Measurements from ENCODE around the gene CFAP20DC. TPM values are rescaled to one million over a fixed set of nuclear protein-coding genes. Genes with fewer than 3 reads are reported as not detected.

The CFAP20DC gene
- total RNA-seq, 1 donor: 7.3 TPM

DNA sequence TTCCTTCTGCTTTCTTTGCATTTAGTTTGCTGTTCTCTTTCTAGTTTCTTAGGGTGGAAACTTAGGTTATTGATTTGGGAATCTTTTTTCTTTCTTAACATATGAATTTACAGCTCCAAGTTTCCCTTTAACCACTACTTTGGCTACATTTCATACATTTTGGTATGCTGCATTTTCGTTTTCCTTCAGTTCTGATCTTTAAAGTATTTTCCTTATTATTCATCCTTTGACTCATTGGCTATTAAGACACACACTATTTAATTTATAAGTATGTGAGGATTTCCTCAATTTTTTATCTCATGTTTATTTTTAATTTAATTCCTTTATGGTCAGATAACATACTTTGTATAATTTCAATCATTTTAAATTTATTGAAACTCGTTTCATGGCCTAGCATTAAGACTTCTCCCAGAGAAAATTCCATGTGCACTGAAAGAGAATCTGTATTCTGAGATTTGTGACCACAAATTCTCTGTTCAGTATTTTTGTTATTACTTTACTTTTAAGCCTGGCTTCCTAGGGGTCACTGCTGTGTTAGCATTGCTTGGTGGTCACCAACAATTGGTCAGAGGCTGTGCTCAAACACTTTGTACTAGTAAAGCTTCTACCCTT is 87.7 kb downstream of the CFAP20DC start:
- no peak overlapping the region for H3K4me3 ChIP-seq (ENCODE audit: low read depth, low read length)
- TF ChIP-seq, protein P1, sequence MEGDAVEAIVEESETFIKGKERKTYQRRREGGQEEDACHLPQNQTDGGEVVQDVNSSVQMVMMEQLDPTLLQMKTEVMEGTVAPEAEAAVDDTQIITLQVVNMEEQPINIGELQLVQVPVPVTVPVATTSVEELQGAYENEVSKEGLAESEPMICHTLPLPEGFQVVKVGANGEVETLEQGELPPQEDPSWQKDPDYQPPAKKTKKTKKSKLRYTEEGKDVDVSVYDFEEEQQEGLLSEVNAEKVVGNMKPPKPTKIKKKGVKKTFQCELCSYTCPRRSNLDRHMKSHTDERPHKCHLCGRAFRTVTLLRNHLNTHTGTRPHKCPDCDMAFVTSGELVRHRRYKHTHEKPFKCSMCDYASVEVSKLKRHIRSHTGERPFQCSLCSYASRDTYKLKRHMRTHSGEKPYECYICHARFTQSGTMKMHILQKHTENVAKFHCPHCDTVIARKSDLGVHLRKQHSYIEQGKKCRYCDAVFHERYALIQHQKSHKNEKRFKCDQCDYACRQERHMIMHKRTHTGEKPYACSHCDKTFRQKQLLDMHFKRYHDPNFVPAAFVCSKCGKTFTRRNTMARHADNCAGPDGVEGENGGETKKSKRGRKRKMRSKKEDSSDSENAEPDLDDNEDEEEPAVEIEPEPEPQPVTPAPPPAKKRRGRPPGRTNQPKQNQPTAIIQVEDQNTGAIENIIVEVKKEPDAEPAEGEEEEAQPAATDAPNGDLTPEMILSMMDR (IDR thresholded peaks at IDR 0.05; ENCODE audit: insufficient read depth, low read length): no peak
- peak; percentile 53 for DNase-seq (ENCODE audit: low read depth)

DNA sequence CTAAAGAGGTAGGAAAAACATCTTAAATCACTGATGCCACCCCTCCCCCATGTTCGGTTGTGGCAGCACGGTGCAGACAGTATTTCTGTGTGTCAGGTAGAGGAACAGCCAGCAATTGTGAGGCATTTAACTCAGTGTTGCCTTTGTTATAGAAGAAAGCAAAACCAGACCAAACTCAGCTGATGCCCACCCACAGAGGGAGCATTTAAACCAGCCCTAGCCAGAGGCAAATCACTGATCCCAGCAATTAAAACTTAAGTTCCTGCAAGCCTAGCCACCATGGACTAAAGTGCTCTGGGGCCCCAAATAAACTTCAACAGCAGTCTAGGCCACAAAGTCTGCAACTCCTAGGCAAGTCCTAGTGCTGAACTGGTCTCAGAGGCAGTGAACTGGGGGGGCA is 94.5 kb downstream of the CFAP20DC start:
- H3K4me3 ChIP-seq (ENCODE audit: low read depth, low read length): no peak overlapping the region
- TF ChIP-seq, protein P1 (IDR thresholded peaks at IDR 0.05; ENCODE audit: insufficient read depth, low read length): no peak
- no peak for DNase-seq (ENCODE audit: low read depth)

DNA sequence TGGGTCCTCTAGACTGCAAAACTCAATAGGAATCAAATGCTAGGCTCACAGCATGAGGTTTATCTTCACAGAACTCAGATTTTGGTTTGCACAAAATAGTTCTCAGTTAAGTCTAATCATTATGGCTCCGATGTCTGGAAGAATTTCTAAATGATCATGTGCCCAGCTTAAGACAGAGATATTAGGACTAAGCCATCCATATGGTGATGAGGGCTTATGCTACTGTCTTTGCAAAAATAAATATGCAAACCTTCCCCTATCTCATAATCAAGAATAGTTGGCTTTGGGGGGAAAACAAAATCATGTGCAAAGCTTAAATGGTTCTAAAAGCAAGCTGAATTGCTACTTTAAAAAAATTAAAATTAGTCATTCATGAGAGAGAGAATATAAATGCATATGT is 96.5 kb downstream of the CFAP20DC start:
- no peak for DNase-seq (ENCODE audit: low read depth)
- TF ChIP-seq, protein P1 (IDR thresholded peaks at IDR 0.05; ENCODE audit: insufficient read depth, low read length): no peak
- no peak overlapping the region for H3K4me3 ChIP-seq (ENCODE audit: low read depth, low read length)

DNA sequence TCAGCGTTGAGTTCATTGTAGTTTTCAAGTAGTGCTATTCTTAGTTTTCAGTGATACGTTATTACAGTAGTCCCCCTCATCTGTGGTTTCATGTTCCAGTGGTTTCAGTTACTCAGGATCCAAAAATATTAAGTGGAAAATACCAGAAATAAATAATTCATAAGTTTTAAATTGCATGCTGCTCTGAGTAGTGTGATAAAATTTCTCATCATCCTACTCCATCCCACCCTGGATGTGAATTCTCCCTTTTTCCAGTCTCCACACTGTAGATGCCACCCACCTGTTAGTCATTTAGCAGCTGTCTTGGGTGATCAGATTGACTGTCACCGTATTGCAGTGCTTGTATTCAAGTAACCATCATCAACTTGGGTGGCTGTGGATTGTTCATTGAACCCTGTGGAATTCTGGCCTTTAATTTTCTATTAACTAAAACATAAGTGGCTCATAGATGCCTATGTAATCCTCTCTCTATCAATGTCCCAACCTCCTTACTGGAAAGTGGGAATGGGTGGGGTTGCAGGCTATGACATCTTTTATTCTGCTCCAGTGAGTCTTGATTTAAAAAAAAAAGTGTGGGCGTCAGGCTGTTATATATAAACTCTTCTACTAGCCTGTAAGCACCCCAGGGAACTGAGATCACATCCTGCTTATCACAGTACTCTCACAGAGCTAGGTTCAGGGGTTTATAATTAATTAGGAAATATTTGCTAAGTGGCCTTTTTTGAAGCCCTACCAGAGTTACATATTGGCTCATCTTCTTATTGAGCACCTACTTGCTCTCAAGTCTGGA is 97.5 kb downstream of the CFAP20DC start:
- peak; percentile 43 for DNase-seq (ENCODE audit: low read depth)
- H3K4me3 ChIP-seq (ENCODE audit: low read depth, low read length): no peak overlapping the region
- TF ChIP-seq, protein P1 (IDR thresholded peaks at IDR 0.05; ENCODE audit: insufficient read depth, low read length): no peak

DNA sequence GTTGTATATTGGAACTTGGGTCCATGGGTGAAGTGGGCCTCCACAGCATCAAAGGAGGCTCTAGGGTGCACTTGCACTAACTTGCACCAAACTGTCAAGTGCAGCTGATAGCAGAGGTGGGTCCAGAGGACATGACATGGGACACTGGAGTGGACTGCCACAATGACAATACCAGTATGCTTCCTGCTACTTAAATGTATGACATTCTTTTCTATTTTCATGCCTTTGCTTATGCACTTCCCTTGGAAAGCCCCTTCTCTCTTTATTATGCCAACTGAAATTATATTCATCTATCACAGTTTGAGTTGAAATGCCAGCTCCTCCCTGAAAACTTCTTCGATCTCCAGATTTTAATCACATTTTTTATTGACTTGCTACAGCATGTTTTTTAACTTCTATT is 101.8 kb downstream of the CFAP20DC start:
- TF ChIP-seq, protein P1 (IDR thresholded peaks at IDR 0.05; ENCODE audit: insufficient read depth, low read length): no peak
- DNase-seq (ENCODE audit: low read depth): no peak
- H3K4me3 ChIP-seq (ENCODE audit: low read depth, low read length): no peak overlapping the region

DNA sequence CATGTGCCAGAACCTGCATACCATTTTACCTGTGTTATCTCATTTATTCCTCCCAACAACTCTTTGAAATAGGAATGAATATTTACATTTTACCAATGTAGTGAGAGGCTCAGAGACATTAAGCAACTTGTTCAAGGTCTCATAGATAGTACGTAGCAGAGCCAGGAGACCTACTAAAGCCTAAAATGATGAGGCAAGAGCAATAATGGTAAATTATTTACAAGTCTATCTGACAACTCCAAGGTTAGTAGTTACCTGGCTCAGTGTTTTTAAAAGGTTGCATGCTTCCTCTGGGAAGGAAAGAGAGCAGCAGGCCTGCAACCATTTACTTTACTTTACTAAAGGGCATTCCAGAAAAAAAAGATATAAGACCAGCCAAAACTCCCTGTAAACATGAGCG is 103.0 kb downstream of the CFAP20DC start:
- TF ChIP-seq, protein P1 (IDR thresholded peaks at IDR 0.05; ENCODE audit: insufficient read depth, low read length): no peak
- H3K4me3 ChIP-seq (ENCODE audit: low read depth, low read length): no peak overlapping the region
- DNase-seq (ENCODE audit: low read depth): no peak
